NCI-H2029 (cell line): ENCODE results near the gene MRRF.

Experiments
- DNase-seq: peaks from one replicate; lab custom pipeline; 2025; lab: John Stamatoyannopoulos, UW

MRRF gene

DNA sequence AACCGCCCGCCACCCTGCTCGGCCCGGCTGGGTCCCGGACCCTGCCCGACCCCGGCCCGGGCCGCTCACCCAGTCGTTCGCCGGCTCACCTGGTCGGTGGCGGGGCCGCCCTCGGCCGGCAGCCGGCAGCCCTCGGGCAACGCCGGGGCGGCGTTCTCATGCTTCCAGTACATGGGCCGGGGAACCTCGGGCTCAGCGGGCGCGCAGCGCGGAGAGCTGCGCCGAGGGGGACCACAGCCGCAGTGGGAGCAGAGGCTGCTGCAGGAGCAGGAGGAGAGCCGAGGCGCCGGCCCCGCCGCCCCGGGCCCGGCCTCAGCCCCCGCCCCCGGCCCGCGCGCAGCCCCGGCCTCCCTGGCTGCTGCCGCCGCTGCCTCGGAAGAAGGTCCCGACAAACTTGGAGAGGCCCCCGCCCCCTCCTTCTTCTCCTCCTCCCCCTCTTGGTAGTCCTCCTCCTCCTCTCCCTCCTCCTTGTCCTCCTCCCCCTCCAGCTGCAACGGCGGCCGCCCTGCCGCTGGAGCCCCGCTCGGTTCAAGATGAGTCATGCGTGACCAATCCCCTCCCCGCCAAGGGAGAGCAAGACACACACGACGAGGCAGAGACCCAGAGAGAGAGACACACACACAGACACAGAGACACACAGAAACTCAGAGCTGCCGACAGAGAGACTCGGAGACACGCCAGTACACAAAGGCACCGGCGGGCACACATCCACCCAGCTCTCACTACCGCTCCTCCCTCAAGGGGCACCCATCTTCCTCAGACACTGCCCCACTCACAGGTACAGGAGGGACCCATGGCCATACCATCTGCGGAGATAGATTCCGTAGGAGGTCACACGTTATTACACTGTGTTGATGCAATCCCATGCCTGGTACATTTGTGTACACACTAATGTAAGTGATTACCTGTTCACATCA is 35.9 kb upstream of the MRRF start, which contains the start of gene LHX6:
TSS of gene LHX6 (minus strand) at position 390 of the 917 bp plus-strand sequence. CDS start at position 173, 217 bp downstream.
- DNase-seq = no peak

DNA sequence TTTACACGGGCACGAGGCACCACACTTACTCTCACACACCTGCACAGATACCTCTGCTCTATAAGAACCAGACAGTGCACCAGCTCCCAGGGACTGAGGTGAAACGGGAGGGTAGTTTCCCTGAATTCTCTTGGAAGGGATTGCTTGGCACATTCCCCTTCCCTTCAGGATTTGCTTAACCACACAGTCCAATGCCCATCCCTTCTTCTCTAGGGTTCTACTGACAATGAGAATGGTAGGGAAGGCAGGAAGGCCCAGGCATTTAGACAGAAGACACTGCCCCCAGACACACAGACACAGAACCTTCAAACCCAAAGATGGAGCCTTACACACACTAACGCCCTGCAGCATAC is 35.2 kb upstream of the MRRF start:
- DNase-seq = no peak

GRCh38 chr9:122232796-122233306 is 31.8 kb upstream of the MRRF start:
- no peak for DNase-seq

DNA sequence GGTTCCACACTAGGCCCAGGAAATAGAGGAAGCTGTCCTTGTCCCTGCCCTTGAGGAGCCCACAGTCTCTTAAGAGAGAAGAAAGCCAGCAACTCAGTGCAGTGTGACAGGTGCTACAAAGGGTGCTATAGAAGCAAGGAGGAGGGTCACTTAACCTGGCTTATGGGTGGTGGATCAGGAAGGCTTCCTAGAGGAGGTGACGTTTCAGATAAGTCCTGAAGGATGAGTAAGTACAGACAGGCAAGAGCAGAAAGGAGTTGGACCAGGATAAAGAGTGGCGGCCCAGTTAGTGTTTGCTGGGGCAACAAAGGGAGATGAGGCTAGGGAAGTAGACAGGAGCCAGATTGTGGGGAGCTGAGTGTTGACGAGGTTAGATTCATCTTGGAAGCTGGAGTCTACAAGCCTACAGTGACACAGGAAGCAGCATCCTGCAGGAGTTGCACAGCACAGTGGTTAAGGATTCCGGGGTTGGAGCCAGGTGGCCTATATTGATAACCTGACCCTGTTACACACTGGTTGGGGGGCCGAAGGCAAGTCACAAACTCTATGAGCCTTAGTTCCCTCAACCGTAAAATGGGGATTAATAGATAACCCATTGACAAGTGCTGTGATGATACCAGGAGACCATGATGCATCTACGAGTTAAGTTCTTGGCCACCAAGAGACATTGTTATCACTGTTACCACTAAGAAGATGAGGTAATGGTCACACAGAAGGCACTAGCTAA is 30.5 kb upstream of the MRRF start:
- DNase-seq = no peak

- DNase-seq = no peak
Measured at GRCh38 chr9:122236681-122237080, 28.0 kb upstream of the MRRF start.

GRCh38 chr9:122239722-122240121 is 25.0 kb upstream of the MRRF start:
- no peak for DNase-seq

- DNase-seq = no peak
Measured at GRCh38 chr9:122244349-122244748, 20.3 kb upstream of the MRRF start.

DNA sequence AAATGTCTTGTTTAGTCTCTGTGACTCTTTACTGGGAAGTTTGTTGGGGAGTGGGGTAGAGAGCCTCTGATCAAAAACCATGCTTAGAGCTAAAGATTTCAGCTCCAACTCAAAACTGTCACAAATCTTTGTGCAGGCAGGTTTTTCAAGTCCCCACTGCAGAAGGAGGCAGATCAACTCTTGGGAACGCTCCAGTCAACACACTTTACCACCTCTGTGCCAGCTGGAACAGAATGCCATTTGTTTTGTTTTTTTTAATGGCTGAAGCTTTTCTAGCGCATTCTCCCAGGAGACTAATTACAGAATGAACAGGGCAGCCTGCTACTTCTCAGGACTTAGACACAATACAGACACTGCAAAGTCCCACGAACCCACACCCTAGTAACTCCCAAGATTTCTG is 18.0 kb upstream of the MRRF start:
- no peak for DNase-seq

DNA sequence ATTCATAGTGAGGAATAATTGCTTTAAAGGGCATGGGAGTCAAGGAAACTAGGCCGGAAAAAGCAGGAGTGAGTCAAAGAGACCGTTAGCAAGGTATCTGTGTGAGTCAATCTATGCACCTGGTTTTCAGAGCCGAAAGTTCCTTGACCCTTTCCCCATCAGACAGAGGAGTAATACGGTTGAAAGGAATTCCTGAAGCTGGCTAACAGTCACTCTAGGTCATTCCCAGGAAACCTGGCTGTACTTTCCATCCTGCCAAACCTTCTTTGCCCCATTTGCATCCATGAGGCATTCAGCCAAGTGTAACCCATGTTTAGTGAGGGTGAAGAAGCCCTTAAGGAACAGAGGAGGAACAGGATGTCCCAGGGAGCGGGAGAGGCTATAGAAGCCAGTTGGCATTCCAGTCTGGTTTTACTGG is 16.2 kb upstream of the MRRF start:
- no peak for DNase-seq

DNA sequence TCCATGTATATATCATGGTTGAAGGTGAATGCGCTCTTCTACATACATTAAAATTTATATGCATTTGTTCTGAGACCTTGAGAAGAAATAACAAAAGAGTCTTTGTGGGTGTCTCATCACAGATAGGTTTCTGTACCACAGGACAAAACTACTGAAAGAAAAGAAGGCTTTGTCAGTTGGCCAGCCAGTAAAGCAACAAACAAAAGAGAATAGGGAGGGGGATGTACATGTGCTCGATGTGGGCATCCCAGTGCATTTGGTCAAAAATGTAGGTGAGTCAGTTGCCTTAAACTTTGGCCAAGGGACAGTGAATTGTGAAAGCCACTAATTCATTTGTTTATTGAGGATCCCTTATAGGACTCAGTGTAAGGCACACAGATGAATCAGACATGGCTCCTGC is 13.3 kb upstream of the MRRF start:
- DNase-seq = no peak

DNA sequence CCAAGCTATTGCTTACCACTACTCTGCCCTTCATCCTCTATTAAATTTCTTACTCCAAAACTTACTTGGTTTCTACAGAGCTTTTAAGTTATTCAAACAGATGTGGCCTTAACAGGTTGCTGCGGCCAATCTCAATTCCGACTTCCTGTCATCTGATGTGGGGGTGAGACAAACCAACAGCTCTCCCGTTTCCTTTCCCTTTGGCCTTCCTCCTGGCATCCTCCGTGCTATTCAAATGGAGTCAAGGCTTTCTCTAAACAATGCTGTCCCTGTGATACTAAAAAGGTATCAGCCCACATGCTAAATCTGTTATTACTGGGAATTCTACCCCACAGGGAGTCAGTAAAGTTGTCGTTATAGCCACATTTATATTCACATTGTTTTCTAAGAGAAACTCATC is 11.9 kb upstream of the MRRF start:
- DNase-seq = no peak

GRCh38 chr9:122254761-122255160 is 9.9 kb upstream of the MRRF start:
- DNase-seq = no peak

DNA sequence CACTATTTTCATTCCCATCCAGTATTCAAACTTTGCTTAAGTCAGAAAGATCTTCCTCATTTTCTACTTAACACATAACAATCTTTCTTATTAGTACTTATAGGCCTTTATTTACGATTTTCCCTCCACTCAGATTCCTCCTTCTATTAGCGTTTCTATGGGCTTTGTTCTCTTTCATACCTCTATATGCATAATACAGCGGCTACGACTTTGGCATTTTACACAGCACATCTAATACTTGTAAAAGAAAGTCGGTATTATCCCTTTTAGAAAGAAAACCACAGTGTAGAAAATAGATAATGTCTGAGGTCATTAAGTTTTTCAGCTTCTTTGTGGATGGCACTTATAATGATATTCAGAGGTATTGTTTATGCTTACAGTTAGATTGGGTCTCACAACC is 8.5 kb upstream of the MRRF start:
- no peak for DNase-seq

DNA sequence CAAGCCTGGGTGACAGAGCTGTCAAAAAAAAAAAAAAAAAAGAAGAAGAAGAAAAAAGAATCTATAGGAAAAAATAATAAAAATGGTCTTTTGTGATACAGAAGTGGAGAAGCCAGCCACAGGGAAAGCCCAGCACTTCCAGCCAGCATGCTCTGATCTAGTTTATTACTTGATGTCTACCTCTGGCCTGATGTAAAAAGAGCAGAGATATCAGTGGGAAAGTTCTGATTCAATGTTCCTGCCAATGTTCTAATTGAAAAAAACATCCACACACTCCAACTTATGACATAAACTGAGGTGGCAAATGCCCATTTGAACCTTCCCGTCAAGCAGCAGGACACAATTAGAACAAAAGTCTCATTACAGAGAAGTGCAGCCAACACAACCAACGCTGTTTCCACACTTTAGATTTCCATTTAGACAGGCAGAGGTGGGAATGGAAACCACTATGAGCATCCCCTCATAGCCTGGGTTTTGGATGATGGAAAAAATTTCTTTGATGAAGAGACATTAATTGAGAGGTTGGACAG is 5.7 kb upstream of the MRRF start:
- no peak for DNase-seq

DNA sequence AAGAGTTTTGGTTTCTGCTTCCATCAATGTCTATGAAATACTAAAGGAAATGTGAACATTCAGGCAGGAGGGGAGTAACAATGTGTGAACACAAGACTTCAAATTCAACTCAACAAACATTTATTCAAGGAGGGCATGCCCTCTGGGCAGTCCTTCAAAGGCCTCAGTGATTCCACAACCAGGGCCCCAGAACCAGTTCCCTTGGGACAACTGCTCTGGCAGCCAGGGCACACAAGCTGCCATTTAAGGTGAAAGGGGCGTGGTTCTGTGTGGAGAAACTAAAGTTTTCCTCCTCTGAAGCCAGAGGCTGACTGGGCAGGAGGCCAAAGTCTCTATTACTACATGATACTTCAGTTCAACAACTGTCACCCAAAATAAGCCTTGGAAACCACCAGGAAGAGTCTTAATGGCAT is 3.2 kb upstream of the MRRF start:
- peak; percentile 31 for DNase-seq

DNA sequence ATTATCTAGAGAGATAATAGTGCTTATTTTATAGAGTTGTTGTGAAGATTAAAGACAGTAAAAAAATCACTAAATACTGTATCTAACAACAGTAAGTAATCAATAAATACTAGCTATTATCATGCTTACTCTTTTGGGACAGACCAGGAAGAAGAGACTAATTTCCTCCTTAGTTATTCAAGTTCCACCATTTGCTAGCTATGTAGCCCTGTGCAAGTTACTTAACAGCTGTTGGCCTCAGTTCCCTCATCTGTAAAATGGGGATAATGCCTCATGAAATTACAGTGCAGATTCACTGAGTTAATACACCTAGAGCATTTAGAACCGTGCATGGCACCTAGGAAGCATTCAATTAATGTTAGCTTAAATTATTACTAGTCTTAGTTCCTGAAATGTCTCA is 2.6 kb upstream of the MRRF start:
- no peak for DNase-seq

GRCh38 chr9:122263699-122264349 is 858 bp upstream of the MRRF start:
- no peak for DNase-seq

DNA sequence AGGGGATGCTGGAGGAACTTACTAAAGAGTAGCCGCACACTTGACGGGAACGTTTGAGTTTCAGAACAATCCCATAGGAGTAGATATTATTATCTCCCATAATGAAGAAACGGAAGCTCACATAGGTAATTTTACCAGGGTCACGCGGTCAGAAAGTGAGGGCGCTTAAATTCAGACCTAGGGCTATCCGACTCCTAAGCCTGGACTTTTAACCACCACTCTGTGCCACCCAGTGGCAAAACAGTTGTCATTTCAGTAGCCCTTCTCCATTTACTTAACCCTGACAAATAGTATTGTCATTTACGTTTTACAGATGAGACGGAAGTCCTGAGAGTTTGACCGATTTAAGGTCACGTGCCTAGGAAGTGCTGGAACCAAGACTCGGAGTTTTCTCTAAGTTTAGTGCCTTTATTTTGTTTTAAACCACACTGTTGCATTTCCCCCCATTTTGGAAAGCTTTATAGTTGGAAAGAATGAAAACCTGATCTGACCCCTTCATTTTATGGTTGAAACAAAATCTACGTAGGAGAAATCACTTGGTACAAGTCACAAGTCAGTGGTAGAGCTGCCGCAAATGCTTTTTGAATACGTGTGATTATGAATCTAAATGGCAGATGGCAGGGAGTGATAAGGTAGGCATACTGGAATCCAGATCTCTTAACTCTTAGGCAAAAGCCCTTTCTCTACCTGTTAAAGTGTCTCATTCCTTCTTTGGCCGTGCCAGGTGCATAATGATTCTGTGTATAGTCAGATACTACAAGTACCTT is 650 bp downstream of the MRRF start:
- peak; percentile 32 for DNase-seq

DNA sequence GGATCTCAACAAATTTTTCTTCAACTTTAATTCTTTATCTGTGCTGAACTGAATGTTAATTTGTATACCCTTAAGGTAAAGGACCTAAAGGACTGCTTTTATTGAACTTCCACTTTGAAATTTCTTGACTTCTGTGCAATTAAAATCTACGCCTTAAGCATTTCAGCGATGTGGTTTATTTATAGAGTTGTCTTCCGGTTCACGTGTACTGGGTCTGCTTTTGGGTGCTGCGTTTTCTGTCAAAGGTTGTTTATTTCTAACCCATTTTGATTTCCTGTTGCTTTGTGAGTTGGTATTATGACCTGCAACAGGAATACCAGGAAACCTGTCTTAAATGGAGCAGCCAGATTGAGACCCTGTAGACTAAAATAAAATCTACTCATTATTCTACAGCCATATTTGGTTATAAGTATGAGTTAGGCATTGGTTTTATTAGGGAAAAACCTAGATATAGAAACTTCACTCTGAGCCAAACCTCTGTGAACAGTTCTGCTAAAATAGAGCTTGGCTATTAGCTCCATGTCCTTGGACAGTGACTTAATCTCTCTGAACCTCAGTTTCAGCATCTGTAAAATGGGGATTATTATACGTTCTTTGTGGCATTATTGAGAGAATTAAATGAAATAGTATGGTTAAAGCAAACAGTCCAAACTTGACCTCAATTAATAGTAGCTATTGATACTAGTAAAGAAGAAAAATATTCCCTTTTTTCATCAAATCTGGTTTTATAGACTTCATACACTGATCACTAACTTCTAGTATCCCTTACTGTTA is 3.5 kb downstream of the MRRF start:
- DNase-seq = no peak

DNA sequence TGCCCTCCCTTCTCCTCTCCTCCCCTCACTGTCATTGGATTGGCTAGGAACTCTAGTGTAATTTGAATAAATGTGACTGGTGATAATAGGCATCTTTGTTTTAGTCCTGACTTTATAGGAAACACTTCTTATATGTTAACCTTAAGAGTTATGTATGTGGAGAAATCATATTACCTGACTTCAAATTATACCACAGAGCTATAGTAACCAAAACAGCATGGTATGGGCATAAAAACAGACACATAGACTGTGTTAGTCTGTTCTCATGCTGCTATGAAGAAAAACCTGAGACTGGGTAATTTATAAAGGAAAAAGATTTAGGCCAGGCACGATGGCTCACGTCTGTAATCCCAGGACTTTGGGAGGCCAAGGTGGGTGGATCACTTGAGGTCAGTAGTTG is 9.4 kb downstream of the MRRF start:
- DNase-seq = no peak

GRCh38 chr9:122276096-122276495 is 11.4 kb downstream of the MRRF start:
- no peak for DNase-seq
